ENCODE data around the gene ASS1. TPM values are rescaled to one million over a fixed set of nuclear protein-coding genes. Genes with fewer than 3 reads are reported as not detected.

ASS1 gene
- total RNA-seq, 1 experiment from 2014 or later = 26.2 TPM

DNA sequence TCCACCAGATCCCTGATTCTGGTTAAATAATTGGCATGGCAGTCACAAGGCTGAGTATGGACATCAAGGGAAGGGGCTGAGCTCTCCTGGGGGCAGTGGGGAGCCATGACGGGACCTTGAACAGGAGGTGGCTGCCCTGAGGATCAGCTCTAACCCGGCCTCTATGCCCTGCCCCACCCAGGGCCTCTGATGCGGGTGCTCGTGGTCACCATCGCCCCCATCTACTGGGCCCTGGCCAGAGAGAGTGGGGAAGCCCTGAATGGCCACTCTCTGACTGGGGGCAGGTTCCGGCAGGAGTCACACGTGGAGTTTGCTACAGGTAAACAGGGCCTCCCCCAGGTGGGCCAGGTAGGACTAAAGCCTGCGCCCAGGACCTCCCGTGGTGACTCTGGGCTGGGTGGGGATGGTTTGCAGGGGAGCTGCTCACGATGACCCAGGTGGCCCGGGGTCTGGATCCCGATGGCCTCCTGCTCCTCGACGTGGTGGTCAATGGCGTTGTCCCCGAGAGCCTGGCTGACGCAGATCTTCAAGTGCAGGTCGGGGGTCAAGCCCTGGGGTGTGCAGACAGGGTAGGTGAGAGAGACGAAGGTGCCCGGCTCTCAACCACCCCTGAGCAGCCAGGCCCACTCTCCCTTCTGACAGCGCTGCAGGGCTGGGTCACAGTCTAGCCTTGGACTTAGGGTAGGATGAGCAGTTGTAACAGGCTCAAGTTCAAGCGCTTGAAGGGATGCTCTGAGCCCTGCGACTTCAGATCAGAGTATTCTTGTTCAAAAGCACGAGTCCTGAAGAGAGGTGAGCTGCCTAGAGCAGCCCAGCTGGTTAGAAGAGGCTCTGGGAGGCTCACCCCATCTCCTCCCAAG, 19.9 kb upstream of the ASS1 start:
- Histone ChIP-seq H3K9me3 (ENCODE audit: control insufficient read depth, insufficient read depth, low read depth, low read length) (no peaks in the 10 kb centered on the region), H3K36me3 (ENCODE audit: control insufficient read depth, insufficient read depth, low read length) (no peaks in the 10 kb centered on the region), H3K4me1 (ENCODE audit: control insufficient read depth, insufficient read depth, low read length) (no peaks in the 10 kb centered on the region), H3K27ac (ENCODE audit: low read length) (no peak overlapping the region), H3K27me3 (ENCODE audit: control insufficient read depth, insufficient read depth, low read length) (no peaks in the 10 kb centered on the region), H3K4me3 (ENCODE audit: low read depth in 2 of 2, low read length in 2 of 2) (no peak overlapping the region)
- intact Hi-C loops (cut with micrococcal nuclease; ENCODE audit: unreplicated experiment) (no loop called here), in situ Hi-C loops (cut with HindIII; ENCODE audit: low pct_unique_long_range_greater_than_20kb, low sequenced_read_pairs) (no loop called here)
- DNase-seq (ENCODE audit: low read depth, low spot score) = no peak
- ChIA-PET POLR2A (no interaction called here), CTCF (no interaction called here)
- no TSS peak for BruUV-seq (replicated peaks)
- peak; percentile 43; the same call in 1 of the 2 replicates for ATAC-seq
- TF ChIP-seq POLR2AphosphoS5 (IDR thresholded peaks at IDR 0.05; ENCODE audit: low read depth, low read length) (no peak), TCF7L2 (IDR thresholded peaks at IDR 0.05; ENCODE audit: low read depth, low read length) (no peak), SIN3A (IDR thresholded peaks at IDR 0.05; ENCODE audit: borderline replicate concordance, insufficient read depth, low read depth, low read length) (no peak)
- TF ChIP-seq, protein P1, sequence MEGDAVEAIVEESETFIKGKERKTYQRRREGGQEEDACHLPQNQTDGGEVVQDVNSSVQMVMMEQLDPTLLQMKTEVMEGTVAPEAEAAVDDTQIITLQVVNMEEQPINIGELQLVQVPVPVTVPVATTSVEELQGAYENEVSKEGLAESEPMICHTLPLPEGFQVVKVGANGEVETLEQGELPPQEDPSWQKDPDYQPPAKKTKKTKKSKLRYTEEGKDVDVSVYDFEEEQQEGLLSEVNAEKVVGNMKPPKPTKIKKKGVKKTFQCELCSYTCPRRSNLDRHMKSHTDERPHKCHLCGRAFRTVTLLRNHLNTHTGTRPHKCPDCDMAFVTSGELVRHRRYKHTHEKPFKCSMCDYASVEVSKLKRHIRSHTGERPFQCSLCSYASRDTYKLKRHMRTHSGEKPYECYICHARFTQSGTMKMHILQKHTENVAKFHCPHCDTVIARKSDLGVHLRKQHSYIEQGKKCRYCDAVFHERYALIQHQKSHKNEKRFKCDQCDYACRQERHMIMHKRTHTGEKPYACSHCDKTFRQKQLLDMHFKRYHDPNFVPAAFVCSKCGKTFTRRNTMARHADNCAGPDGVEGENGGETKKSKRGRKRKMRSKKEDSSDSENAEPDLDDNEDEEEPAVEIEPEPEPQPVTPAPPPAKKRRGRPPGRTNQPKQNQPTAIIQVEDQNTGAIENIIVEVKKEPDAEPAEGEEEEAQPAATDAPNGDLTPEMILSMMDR (IDR thresholded peaks at IDR 0.05) = no peak
- TF ChIP-seq, protein P2, sequence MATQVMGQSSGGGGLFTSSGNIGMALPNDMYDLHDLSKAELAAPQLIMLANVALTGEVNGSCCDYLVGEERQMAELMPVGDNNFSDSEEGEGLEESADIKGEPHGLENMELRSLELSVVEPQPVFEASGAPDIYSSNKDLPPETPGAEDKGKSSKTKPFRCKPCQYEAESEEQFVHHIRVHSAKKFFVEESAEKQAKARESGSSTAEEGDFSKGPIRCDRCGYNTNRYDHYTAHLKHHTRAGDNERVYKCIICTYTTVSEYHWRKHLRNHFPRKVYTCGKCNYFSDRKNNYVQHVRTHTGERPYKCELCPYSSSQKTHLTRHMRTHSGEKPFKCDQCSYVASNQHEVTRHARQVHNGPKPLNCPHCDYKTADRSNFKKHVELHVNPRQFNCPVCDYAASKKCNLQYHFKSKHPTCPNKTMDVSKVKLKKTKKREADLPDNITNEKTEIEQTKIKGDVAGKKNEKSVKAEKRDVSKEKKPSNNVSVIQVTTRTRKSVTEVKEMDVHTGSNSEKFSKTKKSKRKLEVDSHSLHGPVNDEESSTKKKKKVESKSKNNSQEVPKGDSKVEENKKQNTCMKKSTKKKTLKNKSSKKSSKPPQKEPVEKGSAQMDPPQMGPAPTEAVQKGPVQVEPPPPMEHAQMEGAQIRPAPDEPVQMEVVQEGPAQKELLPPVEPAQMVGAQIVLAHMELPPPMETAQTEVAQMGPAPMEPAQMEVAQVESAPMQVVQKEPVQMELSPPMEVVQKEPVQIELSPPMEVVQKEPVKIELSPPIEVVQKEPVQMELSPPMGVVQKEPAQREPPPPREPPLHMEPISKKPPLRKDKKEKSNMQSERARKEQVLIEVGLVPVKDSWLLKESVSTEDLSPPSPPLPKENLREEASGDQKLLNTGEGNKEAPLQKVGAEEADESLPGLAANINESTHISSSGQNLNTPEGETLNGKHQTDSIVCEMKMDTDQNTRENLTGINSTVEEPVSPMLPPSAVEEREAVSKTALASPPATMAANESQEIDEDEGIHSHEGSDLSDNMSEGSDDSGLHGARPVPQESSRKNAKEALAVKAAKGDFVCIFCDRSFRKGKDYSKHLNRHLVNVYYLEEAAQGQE (IDR thresholded peaks at IDR 0.05; ENCODE audit: insufficient read depth in 1 of 2, low read depth in 2 of 2, low read length in 1 of 2) = no peak

DNA sequence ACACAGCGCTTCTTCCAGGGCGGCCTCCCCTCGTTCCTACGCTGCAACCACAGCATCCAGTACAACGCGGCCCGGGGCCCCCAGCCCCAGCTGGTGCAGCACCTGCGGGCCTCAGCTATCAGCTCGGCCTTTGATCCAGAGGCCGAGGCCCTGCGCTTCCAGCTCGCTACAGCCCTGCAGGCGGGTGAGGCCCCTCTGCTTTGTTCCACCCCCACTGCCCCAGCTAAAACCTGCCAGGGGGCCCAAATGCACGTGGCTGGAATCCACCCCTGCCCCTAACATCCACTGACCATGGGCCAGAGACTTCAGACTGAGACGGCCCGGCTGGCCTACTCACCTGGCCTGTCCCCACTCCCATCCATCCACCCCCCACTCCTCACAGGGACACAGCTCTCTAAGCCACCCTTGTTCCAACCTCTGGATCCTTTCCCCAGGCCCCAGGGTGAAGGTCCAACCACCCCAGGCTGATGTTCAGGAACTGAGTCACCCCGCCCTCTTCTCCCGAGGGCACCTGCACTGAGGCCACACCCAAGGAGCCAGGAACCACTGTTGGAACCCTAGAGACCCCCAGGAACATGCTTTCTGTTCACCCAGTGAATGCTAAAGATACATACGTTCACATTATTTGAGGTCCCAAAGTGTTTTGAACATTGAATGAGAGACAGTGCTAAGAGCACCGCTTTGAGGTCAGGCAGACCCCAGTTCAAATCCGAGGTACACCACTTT, 18.9 kb upstream of the ASS1 start:
- ATAC-seq (no peak), DNase-seq (ENCODE audit: low read depth, low spot score) (no peak)
- POLR2A ChIA-PET = no interaction called here

More for the DNA sequence above, 18.9 kb upstream of the ASS1 start:
- no TSS peak for BruUV-seq (replicated peaks)
- Histone ChIP-seq H3K27me3 (ENCODE audit: control insufficient read depth, insufficient read depth, low read length) (no peaks in the 10 kb centered on the region), H3K27ac (ENCODE audit: low read length) (no peak overlapping the region), H3K36me3 (ENCODE audit: control insufficient read depth, insufficient read depth, low read length) (no peaks in the 10 kb centered on the region), H3K4me3 (ENCODE audit: low read depth in 2 of 2, low read length in 2 of 2) (no peak overlapping the region), H3K9me3 (ENCODE audit: control insufficient read depth, insufficient read depth, low read depth, low read length) (no peaks in the 10 kb centered on the region), H3K4me1 (ENCODE audit: control insufficient read depth, insufficient read depth, low read length) (no peaks in the 10 kb centered on the region)
- intact Hi-C loops (cut with micrococcal nuclease; ENCODE audit: unreplicated experiment) (no loop called here), in situ Hi-C loops (cut with HindIII; ENCODE audit: low pct_unique_long_range_greater_than_20kb, low sequenced_read_pairs) (no loop called here)
- CTCF ChIA-PET = no interaction called here
- TF ChIP-seq, protein P1 (IDR thresholded peaks at IDR 0.05) = no peak
- TF ChIP-seq, protein P2 (IDR thresholded peaks at IDR 0.05; ENCODE audit: insufficient read depth in 1 of 2, low read depth in 2 of 2, low read length in 1 of 2) = no peak
- no peak for TF ChIP-seq POLR2AphosphoS5 (IDR thresholded peaks at IDR 0.05; ENCODE audit: low read depth, low read length)
